ENCODE results near the gene DYNC1I2. TPM values are rescaled to one million over a fixed set of nuclear protein-coding genes. Genes with fewer than 3 reads are reported as not detected.
"Not testable (repeated sequence)": the region's sequence is repeated elsewhere in the genome, so short reads cannot be mapped to it uniquely, and the experiment has no call there.

DYNC1I2 gene
- polyA plus RNA-seq, 4 donors = 76.4 to 137 (median 101) TPM

- no peaks in the 10 kb centered on the region for H3K27me3 ChIP-seq (ENCODE audit: control insufficient read depth in 3 of 3, insufficient read depth in 3 of 3, low read length in 3 of 3)
- H3K4me1 ChIP-seq (ENCODE audit: control insufficient read depth in 3 of 3, insufficient read depth in 2 of 3, low read depth in 1 of 3, low read length in 2 of 3) = no peaks in the 10 kb centered on the region
- DNase-seq = no peak
- no peak overlapping the region for H3K4me3 ChIP-seq (ENCODE audit: low read depth in 1 of 3, low read length in 3 of 3)
- no peak for FAIRE-seq
- no peaks in the 10 kb centered on the region for H3K9me3 ChIP-seq (ENCODE audit: control insufficient read depth in 2 of 2, insufficient read depth in 1 of 2, low read depth in 1 of 2, low read length in 1 of 2)
- H3K27ac ChIP-seq (ENCODE audit: low read depth in 1 of 3, low read length in 2 of 3) = no peak overlapping the region
- H3K36me3 ChIP-seq (ENCODE audit: control insufficient read depth in 3 of 3, insufficient read depth in 2 of 3, low read depth in 1 of 3, low read length in 3 of 3) = no peaks in the 10 kb centered on the region
Observed at GRCh38 chr2:171771463-171771862, 84.2 kb downstream of the DYNC1I2 start.

- no peaks in the 10 kb centered on the region for H3K36me3 ChIP-seq (ENCODE audit: control insufficient read depth in 3 of 3, insufficient read depth in 2 of 3, low read depth in 1 of 3, low read length in 3 of 3)
- no peaks in the 10 kb centered on the region for H3K4me1 ChIP-seq (ENCODE audit: control insufficient read depth in 3 of 3, insufficient read depth in 2 of 3, low read depth in 1 of 3, low read length in 2 of 3)
- H3K27ac ChIP-seq (ENCODE audit: low read depth in 1 of 3, low read length in 2 of 3) = no peak overlapping the region
- WGBS, 3 donors = 92 to 94% (median 93%) methylated on average over 5 of the region's 5 CpGs
- no peaks in the 10 kb centered on the region for H3K9me3 ChIP-seq (ENCODE audit: control insufficient read depth in 2 of 2, insufficient read depth in 1 of 2, low read depth in 1 of 2, low read length in 1 of 2)
- DNase-seq = no peak
- no peak for FAIRE-seq
- H3K4me3 ChIP-seq (ENCODE audit: low read depth in 1 of 3, low read length in 3 of 3) = no peak overlapping the region
- H3K27me3 ChIP-seq (ENCODE audit: control insufficient read depth in 3 of 3, insufficient read depth in 3 of 3, low read length in 3 of 3) = no peaks in the 10 kb centered on the region
Observed at GRCh38 chr2:171772373-171772772, 85.1 kb downstream of the DYNC1I2 start.

DNA sequence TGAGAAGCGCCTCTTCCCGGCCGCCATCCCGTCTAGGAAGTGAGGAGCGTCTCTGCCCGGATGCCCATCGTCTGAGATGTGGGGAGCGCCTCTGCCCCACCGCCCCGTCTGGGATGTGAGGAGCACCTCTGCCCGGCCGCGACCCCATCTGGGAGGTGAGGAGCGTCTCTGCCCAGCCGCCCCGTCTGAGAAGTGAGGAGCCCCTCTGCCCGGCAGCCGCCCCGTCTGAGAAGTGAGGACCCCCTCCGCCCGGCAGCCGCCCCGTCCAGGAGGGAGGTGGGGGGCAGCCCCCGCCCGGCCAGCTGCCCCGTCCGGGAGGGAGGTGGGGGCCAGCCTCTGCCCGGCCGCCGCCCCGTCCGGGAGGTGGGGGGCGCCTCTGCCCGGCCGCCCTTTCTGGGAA lies 87.3 kb downstream of the DYNC1I2 start:
- 97 to 98% (median 97%) methylated on average over 19 to 35 of the region's 35 CpGs for WGBS, 3 donors
- H3K27ac ChIP-seq (ENCODE audit: low read depth in 1 of 3, low read length in 2 of 3); H3K36me3 ChIP-seq (ENCODE audit: control insufficient read depth in 3 of 3, insufficient read depth in 2 of 3, low read depth in 1 of 3, low read length in 3 of 3); FAIRE-seq; DNase-seq; H3K9me3 ChIP-seq (ENCODE audit: control insufficient read depth in 2 of 2, insufficient read depth in 1 of 2, low read depth in 1 of 2, low read length in 1 of 2); H3K27me3 ChIP-seq (ENCODE audit: control insufficient read depth in 3 of 3, insufficient read depth in 3 of 3, low read length in 3 of 3); H3K4me3 ChIP-seq (ENCODE audit: low read depth in 1 of 3, low read length in 3 of 3); H3K4me1 ChIP-seq (ENCODE audit: control insufficient read depth in 3 of 3, insufficient read depth in 2 of 3, low read depth in 1 of 3, low read length in 2 of 3): not testable (repeated sequence)

GRCh38 chr2:171778515-171778914 lies 91.2 kb downstream of the DYNC1I2 start:
- no peak for FAIRE-seq
- Histone ChIP-seq H3K4me1 (ENCODE audit: control insufficient read depth in 3 of 3, insufficient read depth in 2 of 3, low read depth in 1 of 3, low read length in 2 of 3) (no peaks in the 10 kb centered on the region), H3K36me3 (ENCODE audit: control insufficient read depth in 3 of 3, insufficient read depth in 2 of 3, low read depth in 1 of 3, low read length in 3 of 3) (no peaks in the 10 kb centered on the region), H3K4me3 (ENCODE audit: low read depth in 1 of 3, low read length in 3 of 3) (no peak overlapping the region), H3K27ac (ENCODE audit: low read depth in 1 of 3, low read length in 2 of 3) (no peak overlapping the region), H3K9me3 (ENCODE audit: control insufficient read depth in 2 of 2, insufficient read depth in 1 of 2, low read depth in 1 of 2, low read length in 1 of 2) (peaks cover 2 to 9% of the 10 kb centered on the region in 2 donors), H3K27me3 (ENCODE audit: control insufficient read depth in 3 of 3, insufficient read depth in 3 of 3, low read length in 3 of 3) (no peaks in the 10 kb centered on the region)
- WGBS, 3 donors = 92 to 99% (median 96%) methylated on average over 3 of the region's 3 CpGs
- DNase-seq = no peak

GRCh38 chr2:171785450-171785849 lies 98.2 kb downstream of the DYNC1I2 start:
- Histone ChIP-seq H3K27ac (ENCODE audit: low read depth in 1 of 3, low read length in 2 of 3) (no peak overlapping the region), H3K36me3 (ENCODE audit: control insufficient read depth in 3 of 3, insufficient read depth in 2 of 3, low read depth in 1 of 3, low read length in 3 of 3) (peaks cover 0 to 6% (median 5%) of the 10 kb centered on the region in 3 donors), H3K4me1 (ENCODE audit: control insufficient read depth in 3 of 3, insufficient read depth in 2 of 3, low read depth in 1 of 3, low read length in 2 of 3) (no peaks in the 10 kb centered on the region), H3K9me3 (ENCODE audit: control insufficient read depth in 2 of 2, insufficient read depth in 1 of 2, low read depth in 1 of 2, low read length in 1 of 2) (no peaks in the 10 kb centered on the region), H3K4me3 (ENCODE audit: low read depth in 1 of 3, low read length in 3 of 3) (no peak overlapping the region), H3K27me3 (ENCODE audit: control insufficient read depth in 3 of 3, insufficient read depth in 3 of 3, low read length in 3 of 3) (no peaks in the 10 kb centered on the region)
- no peak for DNase-seq
- 83 to 98% (median 96%) methylated on average over 3 of the region's 3 CpGs for WGBS, 3 donors
- no peak for FAIRE-seq

- 83 to 91% (median 90%) methylated on average over 11 of the region's 11 CpGs for WGBS, 3 donors
- Histone ChIP-seq H3K27ac (ENCODE audit: low read depth in 1 of 3, low read length in 2 of 3) (no peak overlapping the region), H3K4me3 (ENCODE audit: low read depth in 1 of 3, low read length in 3 of 3) (no peak overlapping the region), H3K9me3 (ENCODE audit: control insufficient read depth in 2 of 2, insufficient read depth in 1 of 2, low read depth in 1 of 2, low read length in 1 of 2) (no peaks in the 10 kb centered on the region), H3K27me3 (ENCODE audit: control insufficient read depth in 3 of 3, insufficient read depth in 3 of 3, low read length in 3 of 3) (no peaks in the 10 kb centered on the region), H3K36me3 (ENCODE audit: control insufficient read depth in 3 of 3, insufficient read depth in 2 of 3, low read depth in 1 of 3, low read length in 3 of 3) (peaks cover 0 to 6% (median 5%) of the 10 kb centered on the region in 3 donors), H3K4me1 (ENCODE audit: control insufficient read depth in 3 of 3, insufficient read depth in 2 of 3, low read depth in 1 of 3, low read length in 2 of 3) (no peaks in the 10 kb centered on the region)
- DNase-seq (no peak), FAIRE-seq (no peak)
Observed at GRCh38 chr2:171787333-171788072, 100.2 kb downstream of the DYNC1I2 start.

- H3K36me3 ChIP-seq (ENCODE audit: control insufficient read depth in 3 of 3, insufficient read depth in 2 of 3, low read depth in 1 of 3, low read length in 3 of 3) = peaks cover 0 to 6% (median 5%) of the 10 kb centered on the region in 3 donors
- no peak overlapping the region for H3K4me3 ChIP-seq (ENCODE audit: low read depth in 1 of 3, low read length in 3 of 3)
- H3K9me3 ChIP-seq (ENCODE audit: control insufficient read depth in 2 of 2, insufficient read depth in 1 of 2, low read depth in 1 of 2, low read length in 1 of 2) = no peaks in the 10 kb centered on the region
- no peak overlapping the region for H3K27ac ChIP-seq (ENCODE audit: low read depth in 1 of 3, low read length in 2 of 3)
- no peaks in the 10 kb centered on the region for H3K27me3 ChIP-seq (ENCODE audit: control insufficient read depth in 3 of 3, insufficient read depth in 3 of 3, low read length in 3 of 3)
- no peaks in the 10 kb centered on the region for H3K4me1 ChIP-seq (ENCODE audit: control insufficient read depth in 3 of 3, insufficient read depth in 2 of 3, low read depth in 1 of 3, low read length in 2 of 3)
- 79 to 88% (median 85%) methylated on average over 7 of the region's 7 CpGs for WGBS, 3 donors
- DNase-seq (no peak), FAIRE-seq (no peak)
Observed at GRCh38 chr2:171788316-171788993, 101.2 kb downstream of the DYNC1I2 start.

DNA sequence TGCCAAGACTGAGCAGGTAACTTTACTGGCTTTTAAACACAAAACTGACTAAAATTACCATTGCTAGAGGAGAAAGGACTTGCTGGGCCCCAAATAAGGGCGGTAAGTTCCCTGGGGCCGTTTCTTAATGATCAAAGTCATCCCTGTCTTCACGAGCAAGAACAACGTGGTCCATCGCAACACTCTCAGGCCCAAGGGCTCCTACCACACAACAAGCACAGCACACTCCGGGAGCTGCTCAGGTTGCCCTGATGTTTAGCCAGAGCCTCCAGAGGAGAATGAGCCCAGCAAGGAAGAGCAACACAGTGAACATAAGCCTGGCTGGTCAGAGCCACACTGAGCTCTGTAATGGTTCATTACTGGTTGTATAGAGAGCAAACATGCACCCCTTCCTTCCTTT lies 102.7 kb downstream of the DYNC1I2 start:
- WGBS, 3 donors = 74 to 90% (median 84%) methylated on average over 6 of the region's 6 CpGs
- DNase-seq (no peak), FAIRE-seq (no peak)
- Histone ChIP-seq H3K9me3 (ENCODE audit: control insufficient read depth in 2 of 2, insufficient read depth in 1 of 2, low read depth in 1 of 2, low read length in 1 of 2) (no peaks in the 10 kb centered on the region), H3K4me3 (ENCODE audit: low read depth in 1 of 3, low read length in 3 of 3) (no peak overlapping the region), H3K27me3 (ENCODE audit: control insufficient read depth in 3 of 3, insufficient read depth in 3 of 3, low read length in 3 of 3) (peaks cover 0 to 2% (median 0%) of the 10 kb centered on the region in 3 donors), H3K36me3 (ENCODE audit: control insufficient read depth in 3 of 3, insufficient read depth in 2 of 3, low read depth in 1 of 3, low read length in 3 of 3) (peaks cover 0 to 6% (median 5%) of the 10 kb centered on the region in 3 donors), H3K4me1 (ENCODE audit: control insufficient read depth in 3 of 3, insufficient read depth in 2 of 3, low read depth in 1 of 3, low read length in 2 of 3) (no peaks in the 10 kb centered on the region), H3K27ac (ENCODE audit: low read depth in 1 of 3, low read length in 2 of 3) (no peak overlapping the region)
